NCI-H226 (cell line): ENCODE results near the gene STRBP.
A peak's percentile ranks its signal among the peaks of the same experiment; 100 is the strongest.
"Not testable (repeated sequence)": the region's sequence is repeated elsewhere in the genome, so short reads cannot be mapped to it uniquely, and the experiment has no call there.

Experiments
- DNase-seq: peaks from one replicate; pipeline ENCODE4 v3.0.0-alpha.2; 2015

Gene STRBP

GRCh38 chr9:123282362-123283047 lies 14.1 kb upstream of the STRBP start:
- DNase-seq = peak; percentile 68

DNA sequence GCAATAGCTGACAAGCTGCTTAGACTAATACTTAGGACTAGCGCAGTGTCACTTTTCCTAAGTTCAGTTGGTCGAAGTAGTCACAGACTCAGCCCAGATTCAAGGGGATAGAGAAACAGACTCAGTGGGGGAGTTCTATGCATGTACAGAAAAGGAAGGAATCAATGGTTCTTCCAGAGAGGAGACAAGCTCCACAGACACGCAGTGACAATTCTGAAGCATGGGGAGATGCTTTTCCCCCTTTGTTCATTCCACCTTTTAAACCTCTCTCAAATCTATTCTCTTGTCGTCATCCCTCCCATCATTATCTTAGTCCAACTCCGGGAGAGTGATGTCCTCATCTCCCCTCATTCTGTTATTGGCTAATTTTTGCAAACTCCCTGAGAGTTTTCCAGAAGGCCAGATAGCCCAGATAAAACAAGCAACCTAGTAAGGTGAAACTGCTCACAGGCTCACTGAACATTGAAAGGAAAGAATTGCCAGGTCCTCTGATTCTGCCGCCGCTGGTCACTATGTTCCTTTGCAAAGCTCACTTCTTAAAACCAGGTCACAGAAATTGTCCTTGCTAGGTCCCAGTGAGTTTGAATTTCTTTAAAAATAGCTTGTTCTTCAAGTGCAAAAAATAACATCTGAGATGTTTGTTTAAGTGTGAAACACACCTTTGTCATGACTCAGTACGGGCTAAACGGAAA lies 13.4 kb upstream of the STRBP start:
- no peak for DNase-seq

DNA sequence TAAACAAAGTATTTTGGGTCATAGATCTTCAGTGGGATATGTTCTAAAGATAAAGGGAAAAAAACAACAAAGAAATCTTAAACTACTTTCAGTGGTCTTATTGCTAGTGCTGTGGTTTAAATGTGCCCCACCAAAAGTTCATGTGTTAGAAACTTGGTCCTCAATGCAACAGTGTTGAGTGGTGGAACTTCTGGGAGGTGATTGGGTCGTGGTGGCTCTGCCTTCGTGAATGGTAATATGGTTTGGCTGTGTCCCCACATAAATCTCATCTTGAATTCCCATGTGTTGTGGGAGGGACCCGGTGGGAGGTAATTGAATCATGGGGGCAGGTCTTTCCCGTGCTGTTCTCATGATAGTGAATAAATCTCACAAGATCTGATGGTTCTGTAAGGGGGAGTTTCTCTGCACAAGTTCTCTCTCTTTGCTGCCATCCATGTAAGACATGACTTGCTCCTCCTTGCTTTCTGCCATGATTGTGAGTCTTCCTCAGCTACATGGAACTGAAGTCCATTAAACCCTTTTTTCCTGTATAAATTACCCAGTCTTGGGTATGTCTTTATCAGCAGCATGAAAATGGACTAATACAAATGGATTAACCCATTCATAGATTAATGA lies 10.6 kb upstream of the STRBP start:
- DNase-seq = not testable (repeated sequence)

- DNase-seq = no peak
These were observed 10.0 kb upstream of the STRBP start for GRCh38 chr9:123278361-123278760.

DNA sequence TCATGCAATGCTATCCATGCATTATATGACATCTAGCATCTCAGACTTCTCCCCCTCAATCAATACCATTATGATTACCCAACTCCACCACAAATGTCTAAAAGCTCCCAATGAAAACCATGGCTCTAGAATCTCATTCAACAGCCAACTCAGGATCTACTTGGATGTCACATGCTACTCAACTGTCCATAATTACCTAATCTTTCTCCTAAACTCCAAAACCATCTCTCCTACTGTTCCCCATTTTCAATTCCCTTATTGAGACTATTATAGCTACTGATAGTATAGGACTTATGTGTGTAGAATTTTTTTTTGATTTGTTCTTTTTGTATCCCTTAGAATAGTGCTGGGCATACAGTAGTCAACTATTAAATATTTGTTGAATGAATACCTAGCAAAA lies 8.2 kb upstream of the STRBP start:
- no peak for DNase-seq

DNA sequence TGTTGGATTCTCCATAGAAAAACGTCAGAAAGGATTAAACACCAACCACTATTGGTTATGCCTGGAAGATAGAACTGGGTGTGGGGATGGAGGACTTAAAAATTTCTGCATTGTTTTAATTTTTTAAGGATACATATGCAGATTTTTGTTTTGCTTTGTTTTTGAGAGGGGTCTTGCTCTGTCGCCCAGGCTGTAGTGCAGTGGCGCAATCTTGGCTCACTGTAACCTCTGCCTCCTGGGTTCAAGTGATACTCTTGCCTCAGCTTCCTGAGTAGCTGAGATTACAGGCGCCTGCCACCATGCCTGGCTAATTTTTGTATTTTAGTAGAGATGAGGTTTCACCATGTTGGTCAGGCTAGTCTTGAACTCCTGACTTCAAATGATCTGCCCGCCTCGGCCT lies 2.7 kb upstream of the STRBP start:
- not testable (repeated sequence) for DNase-seq

DNA sequence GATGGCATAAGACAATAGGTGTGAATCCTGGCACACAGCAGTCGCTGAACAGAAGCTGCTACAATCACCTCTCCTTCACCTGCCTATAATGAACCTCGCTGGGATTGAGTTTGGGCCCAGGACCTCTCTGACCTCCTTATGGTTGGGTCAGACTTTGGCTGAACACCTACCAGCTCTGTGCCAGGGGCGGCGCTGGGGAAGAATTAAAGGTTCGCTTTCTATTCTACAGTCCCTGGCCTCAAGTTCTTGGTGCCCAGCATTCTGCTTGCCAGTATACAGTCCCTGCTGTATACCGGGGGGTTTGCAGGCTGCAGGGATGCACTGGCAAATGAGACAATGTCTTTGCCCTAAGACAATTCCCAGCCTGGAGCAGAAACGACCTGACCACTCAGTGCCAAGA lies 895 bp upstream of the STRBP start:
- no peak for DNase-seq

- DNase-seq = no peak
These were observed 254 bp downstream of the STRBP start for GRCh38 chr9:123268199-123268464.

- no peak for DNase-seq
These were observed 746 bp downstream of the STRBP start for GRCh38 chr9:123267481-123268198.

DNA sequence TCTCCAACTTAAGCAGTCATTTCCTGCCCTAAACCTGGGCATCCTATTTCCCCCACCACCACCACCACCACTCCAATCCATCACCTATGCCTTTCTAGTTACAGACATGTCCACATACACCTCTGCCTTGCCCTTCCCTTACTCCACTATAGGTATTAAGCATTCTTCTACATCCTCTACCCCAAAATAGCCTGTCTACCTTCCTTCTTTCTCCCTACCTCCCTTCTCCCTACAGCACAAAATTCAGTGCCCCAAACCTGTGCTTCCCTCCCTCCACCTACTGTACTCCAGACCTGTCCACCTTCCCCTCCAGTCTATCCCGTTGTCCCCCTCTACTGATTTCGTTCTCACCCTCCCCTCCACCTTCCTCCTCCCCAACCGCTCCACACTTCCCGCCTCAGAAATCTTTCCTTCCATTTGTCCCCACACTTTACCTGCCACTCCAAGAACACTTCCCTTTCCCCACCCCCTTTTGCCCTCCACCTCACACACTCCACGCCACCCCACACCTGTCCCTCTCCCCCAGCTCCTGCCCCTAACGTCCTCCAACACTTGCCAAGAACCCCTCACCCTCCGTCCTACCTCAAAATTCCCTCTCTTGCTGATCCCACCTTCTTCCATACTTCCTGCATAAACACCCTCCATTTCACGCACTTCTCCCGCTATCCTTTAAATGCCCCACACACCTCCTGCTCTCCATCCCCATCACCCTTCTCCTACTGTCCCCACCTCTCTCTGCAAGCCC lies 1.6 kb downstream of the STRBP start:
- no peak for DNase-seq

GRCh38 chr9:123265833-123266232 lies 2.6 kb downstream of the STRBP start:
- DNase-seq = no peak

DNA sequence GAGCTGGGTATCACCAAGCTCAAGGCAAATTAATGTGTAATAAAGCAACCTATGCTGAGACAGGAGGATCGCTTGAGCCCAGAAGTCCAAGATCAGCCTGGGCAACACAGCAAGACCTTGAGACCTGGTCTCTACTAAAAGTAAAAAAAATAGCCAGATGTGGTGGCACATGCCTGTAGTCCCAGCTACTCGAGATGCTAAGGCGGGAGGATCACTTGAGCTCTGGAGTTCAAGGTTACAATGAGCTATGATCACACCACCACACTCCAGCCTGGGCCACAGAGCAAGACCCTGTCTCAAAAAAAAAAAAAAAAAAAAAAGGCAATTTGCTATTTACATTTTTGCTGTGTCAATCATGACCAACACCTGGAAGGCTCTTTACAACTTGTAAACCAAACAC lies 5.2 kb downstream of the STRBP start:
- no peak for DNase-seq

DNA sequence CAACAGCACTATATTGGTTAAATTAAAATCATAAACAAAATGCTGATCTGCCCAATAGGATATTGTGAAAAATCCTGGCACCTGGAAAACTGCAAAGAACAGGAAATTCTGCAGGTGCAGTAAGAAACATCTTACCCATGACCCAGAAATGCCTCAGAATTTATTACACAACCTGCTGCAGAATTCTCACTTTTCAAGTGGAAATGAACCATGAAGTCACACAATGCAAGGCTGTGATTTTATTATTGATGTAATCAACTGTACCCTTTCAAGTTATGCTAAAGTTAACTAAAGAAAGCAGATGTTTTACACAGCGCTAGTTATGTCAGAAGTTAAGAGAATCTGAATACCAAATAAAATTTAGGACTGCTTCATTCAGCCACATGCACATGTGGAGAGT lies 6.0 kb downstream of the STRBP start:
- no peak for DNase-seq

DNA sequence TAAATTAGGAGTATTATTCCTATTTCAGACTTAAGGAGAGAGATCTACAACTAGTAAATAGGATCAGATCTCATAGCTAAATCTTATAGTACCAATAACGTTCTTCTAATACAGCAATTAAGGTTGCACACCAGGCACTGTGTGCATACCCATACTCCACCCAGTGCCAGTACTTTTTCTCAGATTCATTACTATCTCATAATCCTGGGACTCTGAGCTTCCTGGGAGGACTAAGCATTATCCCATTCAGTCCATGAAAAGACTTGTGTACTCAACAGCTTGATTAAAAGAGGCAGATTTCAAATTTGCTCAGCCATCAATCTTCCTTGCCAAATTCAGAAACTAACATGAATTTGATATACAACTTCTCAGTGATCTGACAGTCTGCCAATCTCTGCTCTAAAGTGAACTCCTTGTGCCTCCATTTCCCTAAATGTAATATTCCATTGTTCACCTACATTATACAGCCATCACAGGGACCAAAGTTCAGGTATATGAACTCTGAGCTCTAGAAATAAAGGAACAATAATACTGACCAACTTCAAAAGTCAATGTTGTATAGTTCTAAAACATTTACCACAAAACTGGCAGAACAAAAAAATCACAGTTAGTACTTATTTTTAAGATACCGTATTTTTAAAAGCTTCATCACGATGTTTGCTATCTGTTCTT lies 7.2 kb downstream of the STRBP start:
- no peak for DNase-seq

DNA sequence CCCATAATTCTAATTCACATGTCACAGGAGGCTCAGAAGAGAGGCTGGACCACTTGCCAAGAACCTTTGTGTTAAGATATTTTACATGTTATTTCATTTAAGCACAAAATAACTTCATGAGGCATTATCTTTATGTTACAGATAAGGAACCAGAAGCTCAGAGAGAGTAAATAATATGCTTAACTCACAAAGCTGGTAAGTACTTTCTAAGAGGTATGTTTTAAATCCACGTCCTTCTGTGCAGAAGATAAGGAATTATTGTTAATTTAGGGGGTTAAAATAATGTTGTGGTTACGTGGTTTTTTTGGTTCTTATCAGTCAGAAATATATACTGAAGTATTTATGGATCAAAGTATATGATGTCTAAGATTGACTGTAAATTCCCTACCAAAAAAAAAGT lies 8.0 kb downstream of the STRBP start:
- no peak for DNase-seq

DNA sequence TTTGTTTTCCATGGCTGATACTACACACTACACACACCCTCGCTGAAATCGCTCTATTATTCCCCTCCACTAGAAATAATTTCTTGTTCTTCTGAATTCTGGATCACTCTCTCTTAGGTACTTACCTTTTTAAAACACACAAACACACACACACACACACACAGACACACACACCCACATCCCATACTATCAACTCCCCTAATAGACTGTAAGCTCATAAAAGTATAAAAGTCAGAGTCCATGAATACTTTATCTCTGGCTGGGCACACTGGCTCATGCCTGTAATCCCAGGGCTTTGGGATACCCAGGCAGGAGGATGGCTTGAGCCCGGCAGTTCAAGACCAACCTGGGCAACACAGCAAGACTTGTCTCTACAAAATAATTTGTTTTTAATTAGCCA lies 11.1 kb downstream of the STRBP start:
- no peak for DNase-seq

DNA sequence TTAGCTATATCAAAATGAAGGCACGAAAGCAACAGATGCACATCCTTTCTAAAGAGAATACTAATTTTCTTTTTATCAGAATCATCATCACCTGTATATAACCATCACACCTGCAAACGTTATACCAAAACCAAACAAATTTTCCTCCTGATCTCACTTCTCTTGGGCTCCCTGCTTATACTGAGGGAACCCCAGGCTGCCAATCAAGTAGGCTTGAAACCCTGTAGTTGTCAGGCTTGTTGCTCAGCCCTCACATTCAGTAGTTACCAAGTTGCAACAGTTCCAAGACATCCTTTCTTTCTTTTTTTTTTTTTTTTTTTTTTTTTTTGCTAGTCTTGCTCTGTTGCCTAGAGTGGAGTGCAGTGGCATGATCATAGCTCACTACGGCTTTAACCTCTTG lies 12.7 kb downstream of the STRBP start:
- DNase-seq = no peak

DNA sequence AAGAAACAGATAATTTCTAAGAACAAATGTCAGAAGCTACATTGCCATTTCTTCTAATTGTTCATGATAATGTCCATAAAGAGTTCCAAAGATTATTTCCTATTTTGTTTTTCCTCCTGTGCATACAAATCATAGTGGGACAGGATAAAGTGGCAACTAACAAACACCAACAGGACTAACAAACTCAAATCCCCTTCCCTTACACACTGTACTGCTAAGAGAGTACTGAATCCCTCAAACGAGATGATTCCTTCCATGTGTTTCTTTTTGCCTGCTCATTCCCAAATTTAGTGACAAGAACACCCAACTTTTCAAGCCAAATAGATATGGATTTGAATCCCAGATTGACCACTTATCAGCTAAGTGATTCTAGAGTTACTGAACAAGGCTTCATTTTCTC lies 15.2 kb downstream of the STRBP start:
- no peak for DNase-seq

DNA sequence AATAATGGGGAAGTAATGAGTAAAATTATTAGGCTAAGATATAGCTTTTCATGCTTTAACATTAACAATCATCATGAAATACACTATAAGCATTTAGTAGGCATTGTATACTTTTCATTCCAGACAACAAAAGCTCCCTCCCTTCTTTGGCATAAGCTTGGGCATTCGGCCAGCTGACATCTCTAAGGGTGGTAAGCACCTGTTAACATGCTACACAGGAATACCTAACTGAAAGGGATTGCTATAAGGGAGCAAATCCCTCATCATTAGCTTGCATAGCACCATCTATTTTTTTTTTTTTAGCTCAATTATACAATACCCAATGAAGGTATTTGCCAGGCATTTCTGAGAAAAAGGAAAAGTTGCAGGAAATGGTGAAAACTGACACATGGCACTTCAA lies 16.6 kb downstream of the STRBP start:
- no peak for DNase-seq

GRCh38 chr9:123251324-123251723 lies 17.1 kb downstream of the STRBP start:
- DNase-seq = no peak

DNA sequence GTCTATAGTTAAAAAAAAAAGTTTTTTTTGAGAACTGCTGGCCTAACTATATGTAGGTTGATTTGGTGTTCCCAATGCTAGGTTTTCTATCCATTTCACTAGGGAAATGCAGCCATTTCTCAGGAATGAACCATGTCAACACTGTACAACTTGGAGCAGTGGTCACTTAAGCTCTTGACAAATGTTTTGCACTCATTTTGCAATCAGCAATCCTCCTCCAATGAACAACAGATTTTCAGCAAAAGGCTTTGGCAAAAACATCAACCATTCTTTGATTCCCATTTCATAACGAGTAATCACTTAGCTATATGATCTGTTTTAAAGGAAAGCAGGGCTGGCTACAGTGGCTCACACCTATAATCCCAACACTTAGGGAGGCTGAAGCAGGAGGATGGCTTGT lies 17.9 kb downstream of the STRBP start:
- no peak for DNase-seq

DNA sequence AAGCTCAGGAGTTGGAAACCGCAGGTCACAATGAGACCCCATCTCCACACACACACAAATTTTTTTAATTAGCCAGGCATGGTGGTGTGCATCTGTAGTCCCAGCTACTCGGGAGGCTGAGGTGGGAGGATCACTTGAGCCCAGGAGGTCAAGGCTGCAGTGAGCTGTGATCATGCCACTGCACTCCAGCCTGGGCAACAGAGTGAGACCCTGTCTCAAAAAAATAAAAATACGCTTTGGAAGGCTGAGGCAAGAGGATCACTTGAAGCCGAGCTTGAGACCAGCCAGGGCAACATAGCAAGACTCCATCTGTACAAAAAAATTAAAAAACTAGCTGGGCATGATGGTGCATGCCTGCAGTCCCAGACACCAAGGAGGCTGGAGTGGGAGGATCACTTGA lies 19.2 kb downstream of the STRBP start:
- DNase-seq = not testable (repeated sequence)

DNA sequence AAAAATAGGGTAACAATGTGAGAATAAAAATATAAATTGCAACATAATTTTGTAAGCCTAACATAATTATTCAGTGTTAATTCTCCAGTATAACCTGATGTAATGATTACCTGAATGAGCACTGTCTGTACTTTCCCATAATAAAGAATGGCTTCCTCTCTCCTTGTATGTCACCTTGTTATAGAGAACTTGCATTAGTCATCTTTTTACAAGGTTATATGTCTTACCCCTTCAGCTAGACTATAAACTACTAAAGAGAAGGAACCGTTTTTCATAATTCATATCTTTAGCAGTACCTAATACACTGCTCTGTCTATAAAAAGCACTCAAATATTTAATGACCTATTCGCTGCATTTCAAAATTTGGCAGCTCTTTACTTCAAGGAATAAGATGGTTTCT lies 19.8 kb downstream of the STRBP start:
- DNase-seq = no peak
